HG03571 (cell line): ENCODE results near the gene GRN.
"Not testable (repeated sequence)": the region's sequence is repeated elsewhere in the genome, so short reads cannot be mapped to it uniquely, and the experiment has no call there.

Source experiments
- ATAC-seq: cut with Tn5 transposase; IDR thresholded peaks from one replicate; pipeline ENCODE4 v1.9.1; 2021; ENCODE audit not compliant: unreplicated experiment

Gene GRN

DNA sequence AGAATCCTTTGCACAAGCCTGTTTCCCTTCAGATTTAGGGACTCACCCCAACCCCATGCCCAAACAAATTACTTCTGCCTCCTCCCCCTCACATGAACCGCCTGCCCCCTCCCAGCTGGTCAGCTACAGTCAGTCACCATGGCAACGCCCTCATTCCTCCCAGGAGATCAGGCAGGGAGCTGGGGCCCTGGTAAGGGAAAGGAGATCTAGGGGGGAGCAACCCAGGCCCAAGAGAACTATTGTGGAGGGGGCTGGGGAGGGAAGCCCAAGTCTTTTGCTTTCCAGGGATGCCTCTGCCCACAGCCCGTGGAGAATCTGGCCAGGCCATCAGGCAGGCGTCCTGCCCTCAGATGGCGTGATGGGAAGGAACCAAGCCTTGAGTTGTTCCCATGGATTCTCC is 15.7 kb downstream of the GRN start:
- no peak for ATAC-seq

DNA sequence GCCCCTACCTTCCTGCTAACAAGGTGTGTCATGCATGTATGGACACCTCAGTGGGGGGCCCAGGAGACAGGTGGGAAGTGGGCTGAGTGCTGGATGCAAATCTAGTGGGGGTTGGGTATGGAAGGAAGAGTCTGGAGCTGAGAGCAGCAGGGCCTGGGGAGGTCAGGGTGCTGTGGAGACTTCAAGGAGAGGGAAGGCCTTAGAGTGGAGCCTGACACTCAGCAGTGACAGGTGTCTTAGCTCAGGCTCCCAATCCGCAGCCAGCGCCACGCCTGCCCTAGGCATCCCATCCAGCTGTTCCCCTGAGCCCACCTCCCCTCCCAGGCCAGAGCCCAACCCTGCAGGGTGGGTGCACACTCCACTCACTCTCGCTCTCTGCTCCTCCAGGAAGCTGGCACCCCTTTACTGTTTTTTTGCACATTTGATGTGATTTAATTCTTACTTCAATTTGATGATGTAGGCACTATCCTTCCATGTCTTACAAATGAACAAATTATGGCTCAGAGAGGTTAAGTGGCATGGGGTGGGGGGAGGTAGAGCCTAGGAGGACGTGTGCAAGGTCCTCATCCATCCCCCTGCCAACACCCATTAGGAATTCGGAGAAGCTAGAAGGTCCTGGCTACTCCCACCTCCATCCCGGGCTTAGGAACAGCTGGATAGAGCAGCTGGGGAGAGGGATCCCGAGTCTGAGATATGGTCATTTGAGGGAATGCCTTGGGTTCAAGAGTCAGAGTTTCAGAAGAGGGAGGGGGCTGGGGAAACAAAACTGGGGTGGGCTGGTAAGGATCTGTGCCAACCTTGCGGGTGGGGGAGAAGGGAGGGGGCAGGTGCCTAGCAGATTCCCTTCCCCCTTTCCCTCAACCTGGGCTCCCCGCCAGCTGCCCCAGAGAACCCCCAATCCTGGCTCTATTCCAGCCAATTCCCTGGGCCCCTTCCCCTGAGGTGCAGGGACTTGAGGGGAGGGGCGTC is 16.5 kb downstream of the GRN start:
- ATAC-seq = no peak

DNA sequence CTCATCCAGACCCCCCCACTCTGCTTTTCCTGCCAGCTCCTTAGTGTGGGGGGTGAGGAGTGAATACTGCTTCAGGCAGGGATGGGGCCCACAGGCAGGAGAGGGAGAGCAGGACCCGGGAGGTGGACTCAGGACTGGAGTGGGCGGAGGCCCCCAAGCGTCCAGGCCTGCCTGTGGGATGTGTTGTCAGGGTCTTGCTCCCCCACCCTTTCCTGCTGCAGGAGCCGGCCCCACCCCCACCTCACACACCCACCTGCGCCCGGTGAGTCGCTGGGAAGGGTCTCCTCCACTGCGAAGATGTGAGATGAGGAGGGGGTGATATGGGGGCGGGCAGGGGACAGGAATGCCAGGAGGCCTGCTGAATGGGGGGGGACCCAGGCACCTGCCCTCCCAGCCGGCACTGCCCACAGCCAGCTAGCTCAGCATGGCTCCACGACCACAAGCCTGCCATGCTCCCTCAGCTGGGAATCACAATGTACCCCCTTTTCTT is 17.4 kb downstream of the GRN start:
- no peak for ATAC-seq

DNA sequence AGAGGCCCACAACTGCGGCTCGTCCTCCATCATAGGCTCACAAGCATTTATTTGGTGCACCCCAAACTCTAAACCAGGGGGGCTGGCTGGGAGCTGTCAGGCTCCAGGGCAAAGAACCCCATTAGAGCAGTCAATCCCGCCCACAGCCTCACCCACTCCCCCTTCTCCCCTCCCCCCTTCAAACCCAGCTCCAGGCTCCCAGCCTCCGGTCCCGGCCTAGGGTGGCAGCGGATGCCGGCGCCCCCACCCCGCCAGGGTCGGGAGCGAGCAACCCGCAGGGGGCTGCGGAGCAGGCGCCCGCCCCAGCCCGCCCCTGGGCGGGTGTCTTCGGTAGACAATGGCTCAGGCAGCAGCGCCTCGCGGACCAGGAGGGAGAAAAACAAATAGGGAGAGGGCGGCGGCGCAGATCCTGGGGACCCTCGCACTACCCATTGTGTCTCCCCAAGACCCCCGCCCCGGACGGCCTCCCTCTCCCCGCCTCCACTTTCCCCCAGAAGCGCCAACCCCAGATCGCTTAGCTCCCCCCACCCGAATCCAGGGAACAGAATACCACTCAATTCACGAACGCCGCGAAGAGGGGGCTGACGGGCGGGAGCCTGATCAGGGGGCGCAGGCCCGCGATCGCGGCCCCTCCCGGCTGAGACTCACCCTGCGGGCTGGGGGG is 18.0 kb downstream of the GRN start:
- no peak for ATAC-seq

DNA sequence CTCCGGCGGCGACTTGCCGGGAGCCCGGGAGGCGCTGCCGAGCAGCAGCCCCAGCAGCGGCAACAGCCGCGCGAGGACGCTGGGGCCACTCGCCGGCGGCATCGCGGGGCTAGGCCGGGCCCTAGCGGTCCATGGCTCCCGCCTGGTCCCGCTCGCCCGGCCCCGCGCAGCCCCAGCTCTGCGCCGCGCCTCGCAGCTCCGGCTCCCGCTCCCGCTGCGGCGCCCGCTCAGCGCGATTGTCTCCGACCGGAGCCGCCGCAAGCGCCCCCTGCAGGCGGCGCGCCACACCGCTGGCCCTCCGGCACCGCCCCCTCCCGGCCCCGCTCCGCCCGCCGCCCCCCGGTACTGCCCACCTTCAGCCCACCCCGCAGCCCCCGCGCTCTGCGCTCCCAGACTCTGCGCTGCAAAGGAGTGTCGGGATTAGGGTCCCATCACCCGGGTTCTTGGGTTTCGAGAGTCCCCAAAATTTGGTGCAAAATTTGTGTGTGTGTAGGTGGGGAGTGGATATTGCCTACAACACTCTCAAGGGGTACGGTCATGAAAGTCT is 18.6 kb downstream of the GRN start, which contains the start of gene FAM171A2:
TSS of gene FAM171A2 (minus strand) at position 241 of the 547 bp plus-strand sequence. CDS start at position 102, 139 bp downstream.
- peak; percentile 44 for ATAC-seq

DNA sequence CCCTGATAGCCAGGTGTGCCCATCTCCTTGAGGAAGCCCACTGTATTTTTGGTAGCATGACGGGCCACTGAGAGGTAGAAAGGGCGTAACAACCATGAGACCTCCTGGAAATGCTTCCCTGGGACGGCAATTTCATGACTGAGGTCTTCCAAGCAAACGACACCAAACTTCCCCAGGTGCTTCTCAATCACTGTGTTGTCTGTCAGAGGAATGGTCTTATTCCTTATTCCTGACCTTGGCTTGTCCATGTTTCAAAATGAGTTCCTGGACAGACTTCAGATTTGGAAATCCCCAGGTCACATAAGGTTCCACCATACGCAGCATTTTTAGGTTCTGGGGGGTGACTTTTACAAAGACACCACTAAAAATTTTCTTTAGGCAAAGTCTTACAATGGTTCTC is 19.9 kb downstream of the GRN start:
- not testable (repeated sequence) for ATAC-seq

DNA sequence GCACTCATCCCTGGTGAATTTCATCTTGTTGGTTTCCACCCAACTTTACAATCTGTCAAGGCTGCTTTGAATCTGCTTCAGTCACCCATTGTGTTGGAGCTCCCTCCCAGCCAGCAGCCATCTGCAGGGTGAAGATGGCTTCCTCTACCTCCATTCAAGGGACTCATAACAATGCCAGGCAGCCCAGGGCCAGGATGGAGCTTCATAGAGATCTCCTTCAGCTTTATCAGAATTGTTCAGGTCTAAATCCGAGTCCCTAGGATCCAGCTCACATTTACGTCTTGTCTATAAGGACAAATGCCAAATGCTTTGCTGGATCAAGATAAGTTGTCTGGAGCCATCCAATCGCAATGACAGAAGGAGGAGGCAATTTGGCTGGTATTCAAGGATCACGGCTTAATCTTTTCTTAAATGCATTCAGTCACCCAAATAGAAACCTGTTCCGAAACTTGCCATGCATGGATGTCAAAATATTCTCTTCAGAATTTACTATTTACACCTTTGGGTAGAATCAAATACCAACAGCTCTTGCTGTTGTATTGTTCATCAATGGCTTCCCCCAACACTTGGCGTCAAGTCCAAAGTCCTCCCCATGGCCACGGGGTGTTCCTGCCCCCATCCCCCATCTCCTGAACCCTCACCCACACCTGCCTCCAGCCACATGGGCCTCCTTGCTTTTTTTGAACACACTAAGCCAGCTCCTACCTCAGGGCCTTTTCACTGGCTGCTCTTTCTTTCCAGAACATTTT is 22.3 kb downstream of the GRN start:
- no peak for ATAC-seq

DNA sequence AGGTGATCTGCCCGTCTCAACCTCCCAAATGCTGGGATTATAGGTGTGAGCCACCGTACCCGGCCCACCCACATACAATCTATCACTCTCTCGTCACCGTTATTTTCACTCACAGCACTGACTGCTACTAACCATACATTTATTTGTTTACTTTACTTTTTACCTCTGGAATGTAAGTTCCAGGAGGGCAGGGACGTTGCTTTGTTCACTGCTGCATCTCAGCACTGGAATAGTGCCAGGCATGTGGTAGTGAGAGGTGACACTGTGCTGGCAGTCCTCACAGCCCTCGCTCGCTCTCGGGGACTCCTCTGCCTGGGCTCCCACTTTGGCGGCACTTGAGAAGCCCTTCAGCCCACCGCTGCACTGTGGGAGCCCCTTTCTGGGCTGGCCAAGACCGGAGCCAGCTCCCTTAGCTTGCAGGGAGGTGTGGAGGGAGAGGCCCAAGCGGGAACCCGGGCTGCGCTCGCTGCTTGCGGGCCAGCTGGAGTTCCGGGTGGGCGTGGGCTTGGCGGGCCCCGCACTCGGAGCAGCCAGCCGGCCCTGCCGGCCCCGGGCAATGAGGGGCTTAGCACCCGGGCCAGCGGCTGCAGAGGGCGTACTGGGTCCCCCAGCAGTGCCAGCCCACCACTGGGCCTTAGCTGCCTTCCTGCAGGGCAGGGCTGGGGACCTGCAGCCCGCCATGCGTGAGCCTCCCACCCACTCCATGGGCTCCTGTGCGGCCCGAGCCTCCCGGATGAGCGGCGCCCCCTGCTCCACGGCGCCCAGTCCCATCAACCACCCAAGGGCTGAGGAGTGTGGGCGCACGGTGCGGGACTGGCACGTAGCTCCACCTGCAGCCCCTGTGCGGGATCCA is 23.5 kb downstream of the GRN start:
- not testable (repeated sequence) for ATAC-seq

DNA sequence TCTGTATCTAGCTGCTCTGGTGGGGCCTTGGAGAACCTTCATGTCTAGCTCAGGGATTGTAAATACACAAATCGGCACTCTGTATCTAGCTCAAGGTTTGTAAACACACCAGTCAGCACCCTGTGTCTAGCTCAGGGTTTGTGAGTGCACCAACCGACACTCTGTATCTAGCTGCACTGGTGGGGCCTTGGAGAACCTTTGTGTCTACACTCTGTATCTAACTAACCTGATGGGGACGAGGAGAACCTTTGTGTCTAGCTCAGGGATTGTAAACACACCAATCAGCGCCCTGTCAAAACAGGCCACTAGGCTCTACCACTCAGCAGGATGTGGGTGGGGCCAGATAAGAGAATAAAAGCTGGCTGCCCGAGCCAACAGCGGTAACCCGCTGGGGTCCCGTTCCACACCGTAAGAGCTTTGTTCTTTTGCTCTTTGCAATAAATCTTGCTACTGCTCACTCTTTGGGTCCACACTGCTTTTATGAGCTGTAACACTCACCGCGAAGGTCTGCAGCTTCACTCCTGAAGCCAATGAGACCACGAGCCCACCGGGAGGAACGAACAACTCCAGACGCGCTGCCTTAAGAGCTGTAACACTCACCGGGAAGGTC is 24.4 kb downstream of the GRN start:
- ATAC-seq = not testable (repeated sequence)

DNA sequence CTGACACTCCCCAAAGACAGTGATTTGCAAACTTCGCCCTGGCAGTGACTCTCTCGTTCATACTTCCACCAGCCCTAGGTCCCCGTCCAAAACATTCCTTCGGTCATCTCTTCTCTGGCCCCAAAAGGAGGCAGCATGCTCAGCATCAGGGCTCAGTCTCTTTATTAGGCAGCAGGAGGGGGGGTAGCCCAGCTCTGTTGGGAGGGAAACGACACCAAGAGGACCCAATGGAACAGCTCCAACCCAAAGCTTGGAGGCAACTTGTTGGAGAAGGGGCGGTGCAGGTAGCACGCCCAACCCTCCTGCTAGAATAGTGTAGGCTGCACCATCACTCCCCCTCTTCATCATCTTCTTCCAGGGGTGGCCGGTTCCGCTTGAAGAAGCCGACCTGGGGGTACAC is 26.9 kb downstream of the GRN start:
- no peak for ATAC-seq

DNA sequence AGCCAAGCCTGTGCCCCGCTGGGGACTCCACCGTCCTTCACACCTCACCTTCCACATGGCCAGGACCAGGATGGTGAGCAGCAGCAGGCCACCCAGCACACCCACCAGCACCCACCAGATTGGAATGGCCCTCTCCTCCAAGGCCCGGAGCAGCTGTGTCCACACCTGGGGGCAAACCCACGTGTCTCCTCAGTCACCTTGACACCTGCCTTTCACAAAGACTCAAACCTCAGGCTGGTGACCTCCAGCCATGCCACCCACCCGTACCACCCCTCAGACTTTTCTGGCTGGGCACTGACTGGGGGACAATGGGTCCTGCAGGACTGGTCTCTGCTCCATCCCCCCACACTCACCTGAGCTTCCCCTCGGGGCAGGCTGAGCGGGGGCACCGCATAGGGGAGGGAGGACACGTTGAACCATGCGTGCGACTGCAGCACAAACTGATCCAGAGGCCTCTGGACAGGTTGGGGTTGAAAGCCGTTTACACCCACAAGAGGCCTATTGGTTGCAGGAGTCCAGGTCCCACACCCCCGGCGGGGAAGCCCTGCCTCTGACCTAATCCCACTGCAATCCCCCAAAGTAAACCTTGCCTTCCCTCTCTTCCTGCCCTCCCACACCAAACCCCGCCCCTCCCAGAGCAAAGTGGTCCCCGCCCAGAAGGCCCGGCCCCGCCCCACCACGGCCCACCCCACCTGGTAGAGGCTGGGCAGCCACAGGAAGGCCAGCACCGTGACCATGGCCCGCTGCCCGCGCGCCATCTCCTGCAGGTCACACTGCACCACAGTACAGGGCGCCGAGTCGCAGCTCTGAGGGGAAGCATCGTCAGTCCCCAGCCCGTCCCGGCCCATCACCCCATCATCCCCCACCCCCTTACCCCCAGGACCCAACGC is 29.4 kb downstream of the GRN start:
- no peak for ATAC-seq

DNA sequence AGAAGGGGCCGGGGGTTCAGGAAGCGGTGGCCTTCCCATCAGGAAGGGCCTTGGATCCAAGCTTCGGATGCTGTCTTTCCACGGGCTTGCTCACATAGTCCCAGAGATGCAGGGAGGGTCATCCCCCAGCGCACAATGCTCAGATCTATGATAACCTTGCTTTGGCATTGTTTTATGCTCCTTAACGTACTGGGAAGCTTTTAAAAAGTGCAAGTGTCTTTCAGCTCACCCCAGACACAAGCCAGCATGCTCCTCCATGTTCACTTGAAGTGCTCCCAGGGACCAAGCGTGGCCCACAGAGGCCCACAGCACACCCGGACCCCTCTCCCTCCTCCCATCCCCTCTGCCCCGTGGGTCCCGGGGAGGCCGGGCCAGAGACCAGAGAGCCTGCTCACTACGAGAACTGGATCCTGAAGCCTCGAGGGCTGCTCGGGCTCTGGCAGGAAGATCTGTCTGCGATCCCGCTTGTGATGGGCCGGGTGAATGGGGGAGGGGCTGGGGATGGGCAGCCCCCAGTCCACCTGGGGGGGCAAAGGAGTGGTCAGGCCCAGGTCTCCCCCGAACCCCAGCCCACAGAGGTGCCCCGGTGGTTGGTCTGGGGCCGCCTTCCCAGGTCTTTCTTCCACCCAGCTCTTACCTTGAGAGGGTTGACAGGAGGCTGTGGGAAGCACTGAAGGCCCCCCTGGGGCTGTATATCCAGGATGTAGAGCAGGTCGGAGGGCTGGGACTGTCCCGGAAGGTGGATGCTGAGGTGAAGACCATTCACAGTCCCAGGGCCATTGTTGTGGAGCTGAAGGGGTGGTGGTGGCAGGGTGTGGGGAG is 30.3 kb downstream of the GRN start:
- ATAC-seq = no peak

DNA sequence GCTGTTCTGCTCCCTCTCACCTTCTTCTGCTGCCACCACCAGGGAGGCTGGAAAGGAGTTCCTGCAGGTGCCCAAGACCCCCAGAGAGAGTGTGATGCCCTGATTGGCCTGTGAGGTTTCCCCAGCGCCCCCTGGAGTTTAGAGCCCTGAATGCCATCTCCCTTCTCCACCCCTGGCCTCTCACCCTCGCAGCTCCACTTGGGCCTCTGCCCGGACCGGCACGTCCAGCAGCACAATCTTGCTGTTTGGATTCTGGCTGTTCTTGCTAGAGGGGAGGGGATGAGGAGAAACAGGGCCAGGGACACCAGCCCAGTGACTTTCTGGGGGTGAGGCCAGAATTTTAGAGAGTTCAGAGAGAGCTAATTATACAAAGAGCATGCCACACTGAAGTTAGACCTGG is 31.0 kb downstream of the GRN start:
- ATAC-seq = no peak

DNA sequence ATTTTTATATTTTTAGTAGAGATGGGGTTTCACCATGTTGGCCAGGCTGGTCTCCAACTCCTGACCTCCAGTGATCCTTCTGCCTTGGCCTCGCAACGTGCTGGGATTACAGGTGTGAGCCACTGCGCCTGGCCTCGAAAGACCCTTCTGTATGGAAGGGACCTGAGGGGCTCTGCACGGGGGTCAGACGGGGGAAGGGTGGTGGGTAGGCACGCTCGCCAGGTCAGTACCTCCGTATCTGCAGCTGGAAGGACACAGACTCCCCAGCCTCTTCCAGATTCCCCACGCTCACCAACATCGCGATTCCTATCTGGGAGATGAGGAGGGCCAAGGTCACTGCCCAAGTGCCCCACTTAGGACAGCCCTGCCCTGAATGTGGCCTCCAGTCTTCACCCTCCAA is 31.7 kb downstream of the GRN start:
- ATAC-seq = no peak

DNA sequence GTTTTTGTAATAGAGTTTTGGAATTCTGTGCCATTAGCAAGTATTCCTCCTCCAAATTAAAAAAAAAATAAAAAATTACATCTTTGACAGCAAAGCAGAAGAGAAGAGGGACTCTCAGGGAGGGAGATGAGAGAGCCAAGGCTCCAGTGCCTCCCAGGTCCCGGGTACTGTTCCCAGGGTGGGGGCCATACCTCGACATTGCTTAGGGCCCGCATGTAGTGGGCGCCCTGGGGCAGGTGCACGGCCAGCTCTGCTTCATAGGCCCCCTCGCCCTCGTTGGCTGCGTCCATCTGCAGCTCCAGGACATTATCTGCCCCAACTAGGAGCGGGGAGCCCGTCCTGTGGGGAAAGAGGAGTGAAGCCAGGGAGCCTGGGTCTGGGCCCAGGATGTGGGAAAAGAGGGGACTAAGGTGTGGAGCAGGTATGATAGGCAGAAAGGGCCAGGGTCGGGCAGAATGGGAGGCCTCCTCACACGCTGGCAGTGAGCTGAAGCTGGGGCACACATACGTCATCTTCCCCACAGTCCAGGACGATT is 33.1 kb downstream of the GRN start:
- no peak for ATAC-seq

DNA sequence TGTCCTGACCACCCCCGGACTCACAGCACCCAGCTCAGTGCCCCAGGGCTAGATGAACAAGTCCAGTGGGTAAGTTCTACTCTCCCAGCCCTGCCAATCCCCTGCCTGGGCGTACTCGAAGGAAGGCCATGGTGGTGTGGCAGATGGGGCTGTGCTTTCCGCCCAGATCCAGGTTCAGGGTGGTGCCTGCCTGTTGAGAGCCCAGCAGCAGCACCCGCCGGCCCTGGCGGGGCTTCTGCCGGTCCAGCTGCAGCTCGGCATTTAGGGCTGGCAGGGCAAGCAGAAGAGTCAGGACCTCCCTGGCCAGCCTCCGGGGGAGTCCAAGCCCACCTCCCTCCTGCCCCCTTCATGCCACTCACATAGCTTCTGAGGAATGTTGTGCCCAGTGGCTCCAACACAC is 34.8 kb downstream of the GRN start:
- ATAC-seq = no peak

DNA sequence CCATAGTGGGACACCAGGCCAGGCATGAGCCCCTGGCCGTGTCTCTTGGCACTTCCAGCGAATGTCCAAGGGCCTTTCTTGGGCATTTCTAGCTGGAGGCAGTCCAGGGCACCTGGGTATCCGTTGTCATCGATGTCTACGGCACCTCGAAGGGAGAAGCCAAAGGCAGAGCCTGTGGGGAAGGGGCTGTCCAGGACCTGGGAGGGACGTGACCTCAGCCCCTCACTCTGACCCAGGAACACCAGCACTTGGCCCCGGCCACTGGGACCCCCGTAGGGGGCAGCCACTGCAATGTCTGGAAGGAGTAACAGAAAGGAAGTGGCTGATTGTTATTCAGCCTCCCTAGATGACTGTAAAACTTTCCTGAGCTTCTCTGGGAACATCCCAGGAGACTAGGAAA is 35.7 kb downstream of the GRN start:
- no peak for ATAC-seq
